Heart left ventricle (tissue), 16 donors: ENCODE results near the gene GLDC. TPM values are rescaled to one million over a fixed set of nuclear protein-coding genes. Genes with fewer than 3 reads are reported as not detected.
"Not testable (repeated sequence)": the region's sequence is repeated elsewhere in the genome, so short reads cannot be mapped to it uniquely, and the experiment has no call there.

Source experiments
- ATAC-seq, 4 donors: fragments of 200-7000 bp; cut with Tn5 transposase; one replicate each; pipeline ENCODE4 v1.9.1; 2020 to 2022; ENCODE audit warnings: moderate library complexity in 4 of 4, mild to moderate bottlenecking in 3 of 4, moderate number of reproducible peaks in 1 of 4
- DNase-seq, 5 donors: peaks; one replicate each; pipeline ENCODE4 v3.0.0-alpha.2; 2020
- H3K27ac ChIP-seq, 12 donors: fragments of 200-600 bp; sonication (generic) in 4 of 12; one replicate each; pipeline versions ENCODE4 v1.5.0 to v1.8.0; 2016 to 2022; ENCODE audit warnings: mild to moderate bottlenecking in 2 of 12
- H3K27me3 ChIP-seq, 9 donors: fragments of 200-600 bp; sonication (generic) in 2 of 9; one replicate each; pipeline versions ENCODE4 v1.5.1 to v1.8.0; 2016 to 2022; ENCODE audit warnings: mild to moderate bottlenecking in 3 of 9
- H3K36me3 ChIP-seq, 9 donors: fragments of 200-600 bp; sonication (generic) in 2 of 9; one replicate each; pipeline versions ENCODE4 v1.5.0 to v1.8.0; 2018 to 2022; ENCODE audit warnings: mild to moderate bottlenecking in 2 of 9
- H3K4me1 ChIP-seq, 12 donors: fragments of 200-600 bp; sonication (generic) in 4 of 12; one replicate each; pipeline versions ENCODE4 v1.5.0 to v1.8.0; 2016 to 2022; ENCODE audit warnings: mild to moderate bottlenecking in 3 of 12
- H3K4me3 ChIP-seq, 12 donors: fragments of 200-600 bp; sonication (generic) in 4 of 12; one replicate each; pipeline versions ENCODE4 v1.5.0 to v1.8.0; 2017 to 2022; ENCODE audit warnings: mild to moderate bottlenecking in 9 of 12, moderate library complexity in 4 of 12
- H3K9me3 ChIP-seq, 12 donors: fragments of 200-600 bp; sonication (generic) in 4 of 12; one replicate each; pipeline versions ENCODE4 v1.5.0 to v1.8.0; 2016 to 2022; ENCODE audit warnings: mild to moderate bottlenecking in 1 of 12
- POLR2A ChIP-seq, 2 donors: fragments of 450-650 bp; IDR thresholded peaks; one replicate each; pipeline ENCODE4 v1.6.1; 2017; ENCODE audit warnings: antibody characterized with exemption in 2 of 2, mild to moderate bottlenecking in 2 of 2, moderate library complexity in 2 of 2
- WGBS, 4 donors: extraction: QIAGEN DNeasy Blood & Tissue Kit in 2 of 4; methylation state at CpG; one replicate each; pipeline versions ENCODE4 v1.1.5 to v1.1.7; 2013 to 2018; 5-methylcytosine and 5-hydroxymethylcytosine counted together
- intact Hi-C, 10 donors: fragments of 100-400 bp; cut with DNase I; formaldehyde crosslinking; loops; one replicate each; pipeline versions ENCODE4 v1.11.1 to v1.14.2; 2022
- long read RNA-seq, 3 donors: library from polyadenylated mRNA; unstranded; transcript quantifications; one replicate each; pipeline ENCODE4 v2.0.0, GENCODE V29; 2020 to 2021
- polyA plus RNA-seq, 2 donors: library from polyadenylated mRNA; stranded (reverse); fragments of 200-250 nt; gene quantifications; one replicate each; pipeline ENCODE4 v1.2.3, GENCODE V29; 2013
- total RNA-seq, 9 donors: library from RNA; depleted of rRNA in 2 of 9; stranded (reverse); fragments of >200 nt in 2 of 9; fragmentation: NEBNext Ultra II Directional in 3 of 9; extraction: Animal tissue kit (Norgen Biotek cat#: 25700) in 3 of 9; gene quantifications; one replicate each; pipeline versions ENCODE4 v1.1.0 to v1.2.4, GENCODE V29; 2016 to 2023
- TF ChIP-seq, protein P1 (sequence below), 12 donors: fragments of 200-600 bp; sonication (generic) in 4 of 12; IDR thresholded peaks; one replicate each; pipeline versions ENCODE4 v1.5.0 to v1.8.0; 2018 to 2022; ENCODE audit warnings: antibody characterized with exemption in 12 of 12, mild to moderate bottlenecking in 5 of 12
- donor health status: ischemic (EF 13 %, LVEDD 7.1; RV severe dilation, severe dysfunction).
- donor health status: healthy with polysubstance abuse.
- donor health status: DM: no; HTN: yes; CAD: no.
- donor health status: DM: no; HTN: no; CAD: no.
- donor health status: ischemic (EF 25% LVEDD 6.9; RV normal size, moderate dysfunction).
- donor health status: ischemic (EF 25% LVEDD 5.7; RV mildly dilated, moderate dysfunction).
- donor health status: healthy.
- donor health status: DM: yes; HTN: yes; CAD: no.
- donor health status: ischemic (EF 35%, LVEDD 5.7; RV mildly dilated, moderate dysfunction).
- donor health status: nonischemic (EF 11% LVEDD 7.7; RV severe dilation, severe dysfunction).
- donor health status: DM: yes; HTN: yes; CAD: no.
- donor health status: PGD.
- donor health status: ischemic (EF 29% LVEDD 5.4; RV normal size, mild dysfunction).
- donor health status: nonischemic (EF 23%, LVEDD 6.1; RV moderate dilation, normal function).

The GLDC gene
- total RNA-seq, result under 1 TPM in 1 of 9 donors, not detected in 8; 0.53 TPM
- polyA plus RNA-seq, result under 1 TPM in 1 of 2 donors, not detected in 1; 0.26 TPM
- long read RNA-seq, donor 1, result 0 reads
- long read RNA-seq, donor 2, result 0 reads
- long read RNA-seq, donor 3, result 0 reads

DNA sequence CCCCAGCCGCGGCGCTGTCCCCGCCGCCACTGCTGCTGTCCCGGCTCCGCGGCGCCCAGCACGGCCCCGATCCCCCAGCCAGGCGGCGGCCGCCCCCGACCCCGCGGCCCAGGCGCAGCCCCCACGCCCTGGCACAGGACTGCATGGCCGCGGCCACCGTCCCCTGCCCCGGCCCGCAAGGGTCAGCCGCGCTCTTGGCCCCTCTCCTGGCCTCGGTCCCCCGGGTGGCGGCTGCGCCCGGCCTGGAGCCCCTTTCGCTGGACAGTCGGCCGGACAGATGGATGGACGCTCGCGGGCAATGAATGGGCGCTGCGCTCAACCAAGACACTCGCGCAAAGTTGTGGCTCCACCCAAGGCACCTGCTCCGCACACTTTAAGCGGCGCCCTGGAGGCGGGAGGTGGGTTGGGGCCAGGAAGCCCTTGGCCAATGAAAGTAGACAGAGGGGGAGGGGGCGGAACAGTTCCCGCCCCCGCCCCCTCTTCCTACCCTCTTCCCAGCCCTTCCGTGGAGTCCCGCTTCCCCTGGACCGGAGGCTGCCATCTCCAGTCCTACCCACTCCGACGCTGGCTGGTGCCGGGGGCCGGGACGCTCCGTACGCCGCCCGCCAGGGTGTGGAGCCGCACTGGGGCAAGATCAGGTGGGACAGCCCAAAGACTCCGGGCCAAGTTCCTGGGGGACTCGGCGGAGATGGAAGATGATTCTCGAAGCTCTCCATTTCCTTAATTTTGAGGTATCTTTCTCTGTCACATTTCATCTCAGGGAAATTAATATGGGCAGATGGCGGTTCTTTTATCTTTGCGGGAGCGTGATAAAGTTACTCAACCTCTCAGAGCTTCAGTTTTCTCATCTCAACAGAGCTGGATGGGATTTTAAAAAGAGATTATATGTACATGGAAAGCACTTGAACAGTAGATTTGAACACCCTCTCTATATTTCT lies at the start of gene GLDC:
TSS of gene GLDC (minus strand) at position 375 of the 938 bp plus-strand sequence. CDS start at position 145, 230 bp downstream.
- WGBS, 4 donors, result 1 to 3% (median 2%) methylated on average over 37 to 68 of the region's 68 CpGs

GRCh38 chr9:6692881-6693361 lies 47.4 kb upstream of the GLDC start:
- H3K36me3 ChIP-seq, result no peaks in the 10 kb centered on the region

More for the DNA sequence above, at the start of gene GLDC:
- no peak within 1 kb of the TSS for H3K27ac ChIP-seq
- H3K36me3 ChIP-seq, result no peaks in the 10 kb centered on the region
- peak within 1 kb of the TSS; percentile 23 to 58 (median 46) for H3K4me3 ChIP-seq
- TF ChIP-seq, protein P1, sequence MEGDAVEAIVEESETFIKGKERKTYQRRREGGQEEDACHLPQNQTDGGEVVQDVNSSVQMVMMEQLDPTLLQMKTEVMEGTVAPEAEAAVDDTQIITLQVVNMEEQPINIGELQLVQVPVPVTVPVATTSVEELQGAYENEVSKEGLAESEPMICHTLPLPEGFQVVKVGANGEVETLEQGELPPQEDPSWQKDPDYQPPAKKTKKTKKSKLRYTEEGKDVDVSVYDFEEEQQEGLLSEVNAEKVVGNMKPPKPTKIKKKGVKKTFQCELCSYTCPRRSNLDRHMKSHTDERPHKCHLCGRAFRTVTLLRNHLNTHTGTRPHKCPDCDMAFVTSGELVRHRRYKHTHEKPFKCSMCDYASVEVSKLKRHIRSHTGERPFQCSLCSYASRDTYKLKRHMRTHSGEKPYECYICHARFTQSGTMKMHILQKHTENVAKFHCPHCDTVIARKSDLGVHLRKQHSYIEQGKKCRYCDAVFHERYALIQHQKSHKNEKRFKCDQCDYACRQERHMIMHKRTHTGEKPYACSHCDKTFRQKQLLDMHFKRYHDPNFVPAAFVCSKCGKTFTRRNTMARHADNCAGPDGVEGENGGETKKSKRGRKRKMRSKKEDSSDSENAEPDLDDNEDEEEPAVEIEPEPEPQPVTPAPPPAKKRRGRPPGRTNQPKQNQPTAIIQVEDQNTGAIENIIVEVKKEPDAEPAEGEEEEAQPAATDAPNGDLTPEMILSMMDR (IDR thresholded peaks at IDR 0.05), result no peak
- no peak for TF ChIP-seq POLR2A (IDR thresholded peaks at IDR 0.05)
- intact Hi-C loops, result no loop called here
- H3K4me1 ChIP-seq, result peaks cover 0 to 22% (median 13%) of the 10 kb centered on the region in 12 donors
- peak in 3 of 4 donors; percentile 82 to 89 (median 83) for ATAC-seq
- no peaks in the 10 kb centered on the region for H3K9me3 ChIP-seq
- H3K27me3 ChIP-seq, result peaks cover 17 to 69% (median 45%) of the 10 kb centered on the region in 9 donors
- DNase-seq, result peak; percentile 20 to 69 (median 32)

DNA sequence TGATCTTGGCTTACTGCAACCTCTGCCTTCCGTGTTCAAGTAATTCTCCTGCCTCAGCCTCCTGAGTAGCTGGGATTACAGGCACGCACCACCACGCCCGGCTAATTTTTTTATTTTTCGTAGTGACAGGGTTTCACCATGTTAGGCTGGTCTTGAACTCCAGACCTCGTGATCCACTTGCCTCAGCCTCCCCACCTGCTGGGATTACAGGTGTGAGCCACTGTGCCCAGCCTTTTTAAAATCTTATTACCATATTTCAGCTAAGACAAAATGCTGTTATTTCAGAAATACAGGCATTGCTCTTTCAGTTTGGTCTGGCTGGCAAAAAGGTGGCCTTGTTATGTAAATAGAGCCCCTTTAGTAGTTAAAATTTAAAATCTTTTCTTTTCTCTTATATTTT lies 46.9 kb upstream of the GLDC start:
- intact Hi-C loops, result no loop called here
- no peak for ATAC-seq

More at GRCh38 chr9:6692881-6693361, 47.4 kb upstream of the GLDC start:
- Histone ChIP-seq H3K27me3 (no peaks in the 10 kb centered on the region), H3K9me3 (no peaks in the 10 kb centered on the region), H3K4me1 (no peaks in the 10 kb centered on the region), H3K27ac (peak overlapping the region in 1 of 12 donors; percentile 28), H3K4me3 (no peak overlapping the region)
- WGBS, 4 donors, result 77 to 84% (median 80%) methylated on average over 9 of the region's 9 CpGs
- TF ChIP-seq, protein P1 (IDR thresholded peaks at IDR 0.05), result no peak
- no peak for TF ChIP-seq POLR2A (IDR thresholded peaks at IDR 0.05)
- intact Hi-C loops, result no loop called here
- no peak for DNase-seq
- ATAC-seq, result no peak

DNA sequence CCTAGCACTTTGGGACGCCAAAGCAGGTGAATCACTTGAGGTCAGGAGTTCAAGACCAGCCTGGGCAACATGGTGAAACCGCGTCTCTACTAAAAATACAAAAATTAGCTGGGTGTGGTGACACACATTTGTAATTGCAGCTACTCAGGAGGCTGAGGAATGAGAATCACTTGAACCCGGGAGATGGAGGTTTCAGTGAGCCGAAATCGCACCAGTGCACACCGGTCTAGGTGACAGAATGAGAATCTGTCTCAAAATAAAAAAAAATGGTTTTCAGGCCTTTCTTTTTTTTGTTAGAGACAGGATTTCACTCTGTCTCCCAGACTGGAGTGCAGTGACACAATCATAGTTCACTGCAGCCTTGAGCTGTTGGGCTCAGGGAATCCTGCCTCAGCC lies 45.1 kb upstream of the GLDC start:
- ATAC-seq, H3K36me3 ChIP-seq, H3K9me3 ChIP-seq, DNase-seq, H3K4me3 ChIP-seq, intact Hi-C loops, H3K4me1 ChIP-seq, H3K27me3 ChIP-seq: not testable (repeated sequence)
- WGBS, 4 donors, result 94 to 96% (median 96%) methylated on average over 7 of the region's 7 CpGs
- H3K27ac ChIP-seq, result peak overlapping the region in 1 of 12 donors; percentile 70

More for the DNA sequence above, 46.9 kb upstream of the GLDC start:
- DNase-seq, result no peak
- Histone ChIP-seq H3K27me3 (no peaks in the 10 kb centered on the region), H3K4me1 (no peaks in the 10 kb centered on the region), H3K4me3 (no peak overlapping the region), H3K36me3 (no peaks in the 10 kb centered on the region), H3K9me3 (no peaks in the 10 kb centered on the region), H3K27ac (peak overlapping the region in 1 of 12 donors; percentile 28)
- 82 to 91% (median 89%) methylated on average over 6 of the region's 6 CpGs for WGBS, 4 donors
- TF ChIP-seq POLR2A (IDR thresholded peaks at IDR 0.05), result no peak
- TF ChIP-seq, protein P1 (IDR thresholded peaks at IDR 0.05), result no peak
